OCI-LY3 (cell line): ENCODE measurements around the gene GCSH.

Source experiments
- EZH2phosphoT487 ChIP-seq: fragments of 200-600 bp; shearing (Covaris generic); IDR thresholded peaks from 2 replicates; pipeline ENCODE4 v1.6.1; 2018; ENCODE audit warnings: antibody characterized with exemption, mixed run types, low read depth
- TF ChIP-seq, protein P1 (sequence below): fragments of 200-600, 300-600 bp; sonication (generic); IDR thresholded peaks from 2 replicates; pipeline ENCODE4 v1.5.1; 2014; ENCODE audit warnings: antibody characterized with exemption, low read length, low read depth

DNA sequence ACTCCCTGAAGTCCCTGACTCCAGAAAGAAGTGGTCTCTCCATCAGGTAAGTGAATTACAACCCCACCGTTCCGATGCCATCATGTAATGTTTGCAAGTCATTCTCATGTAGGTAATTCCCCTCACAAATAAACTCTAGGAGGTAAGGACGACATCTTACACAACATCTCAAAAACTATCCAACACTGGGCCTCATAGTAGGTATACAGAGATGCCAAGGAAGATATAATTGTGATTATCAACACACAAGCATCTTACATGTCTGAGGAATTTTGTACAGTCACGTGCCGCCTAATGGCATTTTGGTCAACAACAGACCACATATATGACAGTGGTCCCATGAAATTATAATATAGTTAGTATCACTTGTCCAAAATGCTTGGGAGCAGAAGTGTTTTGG lies 7.4 kb downstream of the GCSH start:
- TF ChIP-seq, protein P1, sequence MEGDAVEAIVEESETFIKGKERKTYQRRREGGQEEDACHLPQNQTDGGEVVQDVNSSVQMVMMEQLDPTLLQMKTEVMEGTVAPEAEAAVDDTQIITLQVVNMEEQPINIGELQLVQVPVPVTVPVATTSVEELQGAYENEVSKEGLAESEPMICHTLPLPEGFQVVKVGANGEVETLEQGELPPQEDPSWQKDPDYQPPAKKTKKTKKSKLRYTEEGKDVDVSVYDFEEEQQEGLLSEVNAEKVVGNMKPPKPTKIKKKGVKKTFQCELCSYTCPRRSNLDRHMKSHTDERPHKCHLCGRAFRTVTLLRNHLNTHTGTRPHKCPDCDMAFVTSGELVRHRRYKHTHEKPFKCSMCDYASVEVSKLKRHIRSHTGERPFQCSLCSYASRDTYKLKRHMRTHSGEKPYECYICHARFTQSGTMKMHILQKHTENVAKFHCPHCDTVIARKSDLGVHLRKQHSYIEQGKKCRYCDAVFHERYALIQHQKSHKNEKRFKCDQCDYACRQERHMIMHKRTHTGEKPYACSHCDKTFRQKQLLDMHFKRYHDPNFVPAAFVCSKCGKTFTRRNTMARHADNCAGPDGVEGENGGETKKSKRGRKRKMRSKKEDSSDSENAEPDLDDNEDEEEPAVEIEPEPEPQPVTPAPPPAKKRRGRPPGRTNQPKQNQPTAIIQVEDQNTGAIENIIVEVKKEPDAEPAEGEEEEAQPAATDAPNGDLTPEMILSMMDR: no peak
- no peak for TF ChIP-seq EZH2phosphoT487
